Pancreas (tissue), 10 donors: ENCODE results near the gene CLDN17. TPM values are rescaled to one million over a fixed set of nuclear protein-coding genes. Genes with fewer than 3 reads are reported as not detected.

Experiments used
- ATAC-seq, 4 donors: fragments of 200-7000 bp; cut with Tn5 transposase; one replicate each; pipeline versions ENCODE4 v1.8.0 to v1.9.1; 2020; ENCODE audit warnings: mild to moderate bottlenecking in 4 of 4, moderate library complexity in 4 of 4
- DNase-seq, 6 donors: peaks; one replicate each; pipeline ENCODE4 v3.0.0-alpha.2; 2020
- FAIRE-seq: peaks from 2 replicates; lab custom pipeline; 2012; peaks lifted over from hg19 to GRCh38; lab: Jason Lieb, UNC
- H3K27ac ChIP-seq, 4 donors: fragments of 200-600 bp; sonication (generic); 1 replicate in 3 of 4; 2 replicates in 1 of 4; pipeline versions ENCODE4 v1.5.0 to v1.8.0; 2020
- H3K27me3 ChIP-seq, 4 donors: fragments of 200-600 bp; one replicate each; pipeline ENCODE4 v1.8.0; 2021
- H3K36me3 ChIP-seq, 3 donors: fragments of 200-600 bp; sonication (generic) in 1 of 3; one replicate each; pipeline versions ENCODE4 v1.5.0 to v1.8.0; 2020 to 2021
- H3K4me1 ChIP-seq, 3 donors: fragments of 200-600 bp; one replicate each; pipeline ENCODE4 v1.8.0; 2021
- H3K4me3 ChIP-seq, 4 donors: fragments of 200-600 bp; sonication (generic) in 2 of 4; one replicate each; pipeline versions ENCODE4 v1.5.0 to v1.8.0; 2020 to 2021
- H3K9me3 ChIP-seq, 4 donors: fragments of 200-600 bp; one replicate each; pipeline ENCODE4 v1.8.0; 2021
- WGBS, 2 donors: extraction: QIAGEN DNeasy Blood & Tissue Kit; methylation state at CpG; one replicate each; pipeline ENCODE4 v1.1.7; 2013; 5-methylcytosine and 5-hydroxymethylcytosine counted together
- intact Hi-C, 3 donors: fragments of 100-400 bp; cut with DNase I; formaldehyde crosslinking; loops; one replicate each; pipeline versions ENCODE4 v1.11.1 to v1.14.2; 2022
- polyA plus RNA-seq, 2 donors: library from polyadenylated mRNA; stranded (reverse); fragments of 200-250 nt; gene quantifications; one replicate each; pipeline ENCODE4 v1.2.3, GENCODE V29; 2013
- total RNA-seq, 6 donors: library from RNA; stranded (reverse); fragmentation: NEBNext Ultra II Directional in 4 of 6; extraction: Animal tissue kit (Norgen Biotek cat#: 25700) in 4 of 6; gene quantifications; one replicate each; pipeline versions ENCODE4 v1.2.1 to v1.2.4, GENCODE V29; 2021 to 2023
- TF ChIP-seq, protein P1 (sequence below), 4 donors: fragments of 200-600 bp; sonication (generic) in 3 of 4; IDR thresholded peaks; one replicate each; pipeline versions ENCODE4 v1.5.0 to v1.8.0; 2021; ENCODE audit warnings: antibody characterized with exemption in 4 of 4
- donor health status: healthy with polysubstance abuse.
- donor health status: DM: no; HTN: no; CAD: no; lungs with moderate emphysema.
- donor health status: DM: no; HTN: no; CAD: no.
- donor health status: control.
- donor health status: control.
- donor health status: Bipolar disorder and iron deficiency.
- donor health status: DM: yes; HTN: yes; CAD: no.
- donor health status: DM: no; HTN: no; CAD: no.
- donor health status: DM: no; HTN: no; CAD: no.
- donor health status: DM: yes; HTN: yes; CAD: no.

The CLDN17 gene
- total and polyA plus RNA-seq, 8 donors: not detected

DNA sequence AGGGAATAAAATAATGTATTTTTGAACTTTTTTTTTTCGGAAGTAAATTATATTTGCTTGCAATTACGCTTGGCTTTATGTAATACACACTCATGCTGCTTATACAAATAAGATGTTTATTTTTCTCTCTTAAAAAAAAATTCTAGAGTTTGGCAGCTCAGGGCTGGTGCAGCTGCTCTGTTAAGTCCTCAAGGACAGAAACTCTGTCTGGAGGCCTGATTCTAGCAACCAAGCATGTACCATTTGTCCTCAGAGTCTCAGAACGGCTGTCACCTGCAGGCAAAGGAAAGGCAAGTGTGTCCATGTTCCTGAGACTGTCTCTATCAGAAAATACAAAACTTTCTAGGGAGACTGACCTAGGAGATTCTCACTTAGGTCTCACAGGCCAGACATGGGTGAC lies 23.2 kb upstream of the CLDN17 start:
- ATAC-seq: peak in 2 of 4 donors; percentile 74 to 81
- 34 to 35% methylated on average over 3 of the region's 3 CpGs for WGBS, 2 donors
- intact Hi-C loops: no loop called here

DNA sequence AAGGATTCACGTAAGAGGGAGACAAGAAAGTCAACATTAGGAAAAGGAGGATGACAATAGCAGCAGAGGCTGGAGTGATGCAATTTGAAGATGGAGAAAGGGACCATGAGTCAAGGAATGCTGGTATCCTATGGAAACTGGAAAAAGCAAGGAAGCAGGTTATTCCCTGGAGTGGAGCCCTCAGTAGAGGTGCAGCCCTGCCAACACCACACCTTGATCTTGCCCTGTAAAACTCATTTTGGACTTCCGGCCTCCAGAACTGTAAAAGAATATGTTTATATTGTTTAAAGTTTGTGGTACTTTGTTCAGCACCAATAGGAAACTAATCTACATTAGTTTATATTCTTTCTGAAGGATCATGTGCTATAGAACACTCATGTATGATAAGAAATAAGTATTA lies 19.6 kb upstream of the CLDN17 start:
- intact Hi-C loops: no loop called here
- 79 to 86% methylated on average over 2 of the region's 2 CpGs for WGBS, 2 donors
- no peak overlapping the region for H3K27ac ChIP-seq
- H3K4me1 ChIP-seq: peaks cover 0 to 4% (median 0%) of the 10 kb centered on the region in 3 donors
- no peak for ATAC-seq
- H3K36me3 ChIP-seq: no peaks in the 10 kb centered on the region
- FAIRE-seq: no peak
- TF ChIP-seq, protein P1, sequence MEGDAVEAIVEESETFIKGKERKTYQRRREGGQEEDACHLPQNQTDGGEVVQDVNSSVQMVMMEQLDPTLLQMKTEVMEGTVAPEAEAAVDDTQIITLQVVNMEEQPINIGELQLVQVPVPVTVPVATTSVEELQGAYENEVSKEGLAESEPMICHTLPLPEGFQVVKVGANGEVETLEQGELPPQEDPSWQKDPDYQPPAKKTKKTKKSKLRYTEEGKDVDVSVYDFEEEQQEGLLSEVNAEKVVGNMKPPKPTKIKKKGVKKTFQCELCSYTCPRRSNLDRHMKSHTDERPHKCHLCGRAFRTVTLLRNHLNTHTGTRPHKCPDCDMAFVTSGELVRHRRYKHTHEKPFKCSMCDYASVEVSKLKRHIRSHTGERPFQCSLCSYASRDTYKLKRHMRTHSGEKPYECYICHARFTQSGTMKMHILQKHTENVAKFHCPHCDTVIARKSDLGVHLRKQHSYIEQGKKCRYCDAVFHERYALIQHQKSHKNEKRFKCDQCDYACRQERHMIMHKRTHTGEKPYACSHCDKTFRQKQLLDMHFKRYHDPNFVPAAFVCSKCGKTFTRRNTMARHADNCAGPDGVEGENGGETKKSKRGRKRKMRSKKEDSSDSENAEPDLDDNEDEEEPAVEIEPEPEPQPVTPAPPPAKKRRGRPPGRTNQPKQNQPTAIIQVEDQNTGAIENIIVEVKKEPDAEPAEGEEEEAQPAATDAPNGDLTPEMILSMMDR (IDR thresholded peaks at IDR 0.05): no peak
- no peaks in the 10 kb centered on the region for H3K9me3 ChIP-seq
- H3K4me3 ChIP-seq: no peak overlapping the region
- no peaks in the 10 kb centered on the region for H3K27me3 ChIP-seq
- no peak for DNase-seq

More for the DNA sequence above, 23.2 kb upstream of the CLDN17 start:
- DNase-seq: peak in 1 of 6 donors; percentile 21
- TF ChIP-seq, protein P1 (IDR thresholded peaks at IDR 0.05): no peak
- H3K4me3 ChIP-seq: no peak overlapping the region
- H3K36me3 ChIP-seq: no peaks in the 10 kb centered on the region
- FAIRE-seq: no peak
- no peaks in the 10 kb centered on the region for H3K9me3 ChIP-seq
- H3K27me3 ChIP-seq: no peaks in the 10 kb centered on the region
- peaks cover 0 to 4% (median 0%) of the 10 kb centered on the region in 3 donors for H3K4me1 ChIP-seq
- H3K27ac ChIP-seq: no peak overlapping the region

DNA sequence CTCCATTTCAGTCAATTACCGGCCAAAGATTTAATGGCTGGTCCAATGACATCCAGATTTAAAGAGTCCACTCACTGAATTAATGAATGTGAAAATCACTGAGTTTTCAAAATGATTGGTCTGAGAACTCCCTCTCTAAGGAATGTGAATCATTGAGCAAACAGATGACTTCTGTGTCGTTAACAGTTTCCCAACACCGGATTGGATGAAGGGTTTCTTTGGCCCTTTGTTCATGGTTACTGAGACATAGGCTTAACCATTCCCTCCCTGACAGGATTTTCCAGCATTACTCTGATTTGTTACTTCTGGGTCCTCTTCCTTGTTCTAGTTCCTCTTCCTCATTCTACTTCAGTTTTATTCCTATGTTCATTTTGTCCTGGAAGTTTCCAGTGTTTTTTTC lies 1.5 kb upstream of the CLDN17 start:
- Histone ChIP-seq H3K27ac (no peak overlapping the region), H3K9me3 (no peaks in the 10 kb centered on the region), H3K36me3 (no peaks in the 10 kb centered on the region), H3K27me3 (no peaks in the 10 kb centered on the region), H3K4me1 (no peaks in the 10 kb centered on the region), H3K4me3 (no peak overlapping the region)
- ATAC-seq: no peak
- 43 to 56% methylated on average over 3 of the region's 3 CpGs for WGBS, 2 donors
- DNase-seq: no peak
- TF ChIP-seq, protein P1 (IDR thresholded peaks at IDR 0.05): no peak
- no peak for FAIRE-seq
- intact Hi-C loops: no loop called here

DNA sequence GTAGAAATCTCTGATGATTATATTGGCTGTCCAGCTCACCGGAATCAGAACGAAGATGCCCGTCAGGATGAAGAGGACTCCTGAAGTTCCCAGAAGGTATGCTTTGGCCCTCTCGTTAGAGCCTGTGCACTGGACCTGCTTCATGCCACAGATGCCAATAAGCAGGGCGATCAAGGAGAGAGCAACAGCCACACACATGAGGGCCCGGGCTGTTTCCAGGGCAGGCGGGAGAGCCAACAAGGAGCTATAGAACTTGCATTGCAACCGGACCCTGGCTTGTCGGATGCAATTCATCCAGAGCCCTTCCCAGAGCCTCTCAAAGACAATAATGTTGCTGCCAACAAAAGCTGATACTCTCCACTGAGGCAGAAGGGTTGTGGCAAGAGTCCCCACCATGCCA lies 434 bp downstream of the CLDN17 start:
- Histone ChIP-seq H3K4me1 (no peaks in the 10 kb centered on the region), H3K9me3 (no peaks in the 10 kb centered on the region), H3K27me3 (no peaks in the 10 kb centered on the region), H3K27ac (no peak overlapping the region), H3K4me3 (no peak overlapping the region), H3K36me3 (no peaks in the 10 kb centered on the region)
- TF ChIP-seq, protein P1 (IDR thresholded peaks at IDR 0.05): no peak
- ATAC-seq (no peak), FAIRE-seq (no peak), DNase-seq (peak in 1 of 6 donors; percentile 21)
- intact Hi-C loops: no loop called here
- 79 to 88% methylated on average over 9 of the region's 9 CpGs for WGBS, 2 donors

DNA sequence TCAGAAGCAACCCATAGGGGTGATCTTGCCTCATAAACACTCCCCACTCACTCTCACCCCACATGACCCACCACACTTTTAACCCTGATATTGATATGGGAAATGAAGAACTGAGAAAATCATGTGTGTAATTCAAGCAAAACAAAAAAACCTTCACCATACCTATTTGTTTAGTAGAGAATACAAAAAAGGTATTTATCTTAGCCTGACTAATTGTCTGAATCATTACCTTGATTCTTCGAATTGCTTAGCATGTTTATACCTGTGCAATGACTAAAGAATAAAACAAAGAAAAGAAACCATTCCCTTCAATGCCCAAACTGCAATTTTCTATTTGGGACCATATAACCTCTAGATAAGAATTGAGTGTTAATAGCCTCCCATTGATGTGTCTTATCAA lies 1.8 kb downstream of the CLDN17 start:
- Histone ChIP-seq H3K9me3 (no peaks in the 10 kb centered on the region), H3K27ac (no peak overlapping the region), H3K4me3 (no peak overlapping the region), H3K4me1 (no peaks in the 10 kb centered on the region), H3K27me3 (no peaks in the 10 kb centered on the region), H3K36me3 (no peaks in the 10 kb centered on the region)
- 49 to 74% methylated on average over 1 of the region's 1 CpG for WGBS, 2 donors
- intact Hi-C loops: no loop called here
- TF ChIP-seq, protein P1 (IDR thresholded peaks at IDR 0.05): no peak
- DNase-seq: no peak
- no peak for ATAC-seq
- no peak for FAIRE-seq
